Activated T-helper 1 cell treated with anti-CD3 and anti-CD28 coated beads, Interleukin-12 subunit alpha, Interleukin-12 subunit beta, Interleukin-2, Interleukin-4 antibody, amounts not matched to agents 30 ng/mL and 10 ng/mL and 1 ng/mL, durations not matched to agents 14 hours and 24 hours and 36 hours (primary cell): Measurements from ENCODE around the gene ENOSF1. TPM values are rescaled to one million over a fixed set of nuclear protein-coding genes. Genes with fewer than 3 reads are reported as not detected.

Experiments used
- DNase-seq: peaks from one replicate; pipeline ENCODE4 v3.0.0; 2021; ENCODE audit warnings: low spot score
- H3K27ac Mint-ChIP-seq: one replicate; pipeline ENCODE4 v1.8.0; 2021; ENCODE audit warnings: mild to moderate bottlenecking, mixed read lengths
- H3K27me3 Mint-ChIP-seq: one replicate; pipeline ENCODE4 v1.8.0; 2022; ENCODE audit warnings: mild to moderate bottlenecking, moderate library complexity, mixed read lengths; ENCODE audit not compliant: insufficient read depth
- H3K36me3 Mint-ChIP-seq: one replicate; pipeline ENCODE4 v1.8.0; 2021; ENCODE audit warnings: low read depth, mixed read lengths
- H3K4me1 Mint-ChIP-seq: one replicate; pipeline ENCODE4 v1.8.0; 2021; ENCODE audit warnings: low read depth, mixed read lengths
- H3K4me3 Mint-ChIP-seq: one replicate; pipeline ENCODE4 v1.8.0; 2021; ENCODE audit warnings: mild to moderate bottlenecking, moderate library complexity, mixed read lengths
- H3K9me3 Mint-ChIP-seq: one replicate; pipeline ENCODE4 v1.8.0; 2021; ENCODE audit warnings: mixed read lengths
- intact Hi-C: fragments of 100-400 bp; cut with micrococcal nuclease; formaldehyde crosslinking; loops from one replicate; pipeline ENCODE4 v1.15.1; 2024
- total RNA-seq: library from RNA; stranded (reverse); gene quantifications from 2 replicates; pipeline ENCODE4 v1.2.3, GENCODE V29; 2022

ENOSF1 gene
- total RNA-seq, 1 donor from 2014 or later = 96.1 TPM

- DNase-seq = no peak
- Mint-ChIP-seq H3K4me3 (no peak overlapping the region), H3K9me3 (no peaks in the 10 kb centered on the region), H3K27ac (no peak overlapping the region), H3K36me3 (no peaks in the 10 kb centered on the region), H3K27me3 (peaks cover 7% of the 10 kb centered on the region), H3K4me1 (peaks cover 10% of the 10 kb centered on the region)
- intact Hi-C loops = no loop called here
Measured at GRCh38 chr18:641224-641623, 71.2 kb downstream of the ENOSF1 start.

- no peak for DNase-seq
- Mint-ChIP-seq H3K27ac (no peak overlapping the region), H3K4me1 (no peaks in the 10 kb centered on the region), H3K36me3 (peaks cover 2% of the 10 kb centered on the region), H3K4me3 (no peak overlapping the region), H3K9me3 (no peaks in the 10 kb centered on the region), H3K27me3 (peaks cover 6% of the 10 kb centered on the region)
- intact Hi-C loops = no loop called here
Measured at GRCh38 chr18:635171-635570, 77.3 kb downstream of the ENOSF1 start.

DNA sequence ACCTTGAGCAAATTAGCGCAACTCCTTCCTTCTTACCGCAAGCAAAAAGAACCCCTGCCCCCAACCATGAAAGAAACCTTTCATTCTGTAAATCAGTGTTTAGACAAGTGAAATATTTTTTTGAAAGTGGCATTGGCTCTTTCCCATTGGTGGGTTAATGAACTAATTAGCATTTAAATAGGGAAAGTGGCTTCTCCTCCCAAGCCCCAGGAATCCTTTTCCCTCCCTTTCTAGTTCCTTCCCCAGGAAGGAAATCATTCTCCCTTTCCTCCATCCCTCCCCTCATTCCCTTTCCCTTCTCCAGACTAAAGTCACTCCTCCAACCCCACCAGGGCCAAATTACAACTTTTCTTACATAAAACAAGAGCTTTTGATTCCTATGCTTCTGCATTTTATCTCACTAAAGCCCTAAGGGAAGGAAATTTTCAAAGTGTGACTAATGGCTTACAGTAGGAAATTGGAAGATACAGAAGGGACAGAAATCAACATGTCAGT lies 77.8 kb downstream of the ENOSF1 start:
- Mint-ChIP-seq H3K27ac (no peak overlapping the region), H3K27me3 (peaks cover 5% of the 10 kb centered on the region), H3K9me3 (no peaks in the 10 kb centered on the region), H3K36me3 (peaks cover 2% of the 10 kb centered on the region), H3K4me1 (peaks cover 1% of the 10 kb centered on the region), H3K4me3 (no peak overlapping the region)
- DNase-seq = no peak
- intact Hi-C loops = no loop called here

GRCh38 chr18:631560-631959 lies 80.9 kb downstream of the ENOSF1 start:
- intact Hi-C loops = no loop called here
- DNase-seq = no peak
- Mint-ChIP-seq H3K27ac (no peak overlapping the region), H3K36me3 (peaks cover 2% of the 10 kb centered on the region), H3K4me3 (no peak overlapping the region), H3K9me3 (no peaks in the 10 kb centered on the region), H3K4me1 (peaks cover 6% of the 10 kb centered on the region), H3K27me3 (peaks cover 19% of the 10 kb centered on the region)

DNA sequence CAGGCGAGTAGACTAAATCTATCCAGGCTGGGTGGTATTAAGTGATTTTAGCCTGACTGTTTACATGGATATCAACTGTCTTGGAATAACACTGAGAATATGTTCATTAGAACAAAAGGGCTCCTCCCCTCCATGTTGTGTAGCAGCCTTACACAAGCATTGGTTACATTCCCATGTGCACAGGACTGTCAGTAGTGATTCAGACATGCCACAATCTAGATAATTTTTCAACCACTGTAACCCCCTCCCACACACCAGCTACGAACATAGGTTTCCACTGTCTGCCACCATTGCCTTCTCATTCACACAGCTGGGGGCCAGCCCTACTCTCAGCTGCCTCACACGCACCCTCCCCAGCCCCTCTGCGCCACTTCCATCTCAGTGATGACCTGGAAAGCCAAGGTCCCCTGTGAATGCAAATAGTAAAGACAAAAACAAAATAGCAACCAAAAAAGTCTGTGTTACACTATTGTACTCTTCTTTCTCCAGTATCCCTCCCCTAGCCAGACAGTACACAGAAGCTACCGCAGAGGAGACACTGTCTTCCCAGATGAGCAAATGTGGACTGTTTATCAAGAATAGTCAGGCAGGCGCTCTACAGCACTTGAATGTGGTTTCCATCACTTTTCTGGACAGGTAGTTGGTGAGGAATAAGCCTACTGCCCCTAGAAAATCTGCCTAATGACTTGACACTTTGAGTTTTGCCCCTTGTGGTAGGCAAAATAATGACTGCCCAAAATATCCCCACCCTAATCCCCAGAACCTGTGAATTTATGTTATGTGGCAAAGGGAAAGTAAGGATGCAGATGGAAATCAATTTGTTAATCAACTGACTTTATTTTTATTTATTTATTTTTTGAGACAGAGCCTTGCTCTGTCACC lies 82.9 kb downstream of the ENOSF1 start:
- H3K4me1 Mint-ChIP-seq = peaks cover 6% of the 10 kb centered on the region
- H3K4me3 Mint-ChIP-seq = no peak overlapping the region
- intact Hi-C loops = no loop called here
- H3K27ac Mint-ChIP-seq = no peak overlapping the region
- H3K36me3 Mint-ChIP-seq = peaks cover 2% of the 10 kb centered on the region
- no peak for DNase-seq
- peaks cover 24% of the 10 kb centered on the region for H3K27me3 Mint-ChIP-seq
- no peaks in the 10 kb centered on the region for H3K9me3 Mint-ChIP-seq

- H3K27me3 Mint-ChIP-seq = peaks cover 26% of the 10 kb centered on the region
- no peak overlapping the region for H3K27ac Mint-ChIP-seq
- DNase-seq = no peak
- H3K4me3 Mint-ChIP-seq = no peak overlapping the region
- H3K9me3 Mint-ChIP-seq = no peaks in the 10 kb centered on the region
- intact Hi-C loops = no loop called here
- H3K36me3 Mint-ChIP-seq = peaks cover 2% of the 10 kb centered on the region
- H3K4me1 Mint-ChIP-seq = peaks cover 6% of the 10 kb centered on the region
Measured at GRCh38 chr18:627231-627630, 85.2 kb downstream of the ENOSF1 start.

DNA sequence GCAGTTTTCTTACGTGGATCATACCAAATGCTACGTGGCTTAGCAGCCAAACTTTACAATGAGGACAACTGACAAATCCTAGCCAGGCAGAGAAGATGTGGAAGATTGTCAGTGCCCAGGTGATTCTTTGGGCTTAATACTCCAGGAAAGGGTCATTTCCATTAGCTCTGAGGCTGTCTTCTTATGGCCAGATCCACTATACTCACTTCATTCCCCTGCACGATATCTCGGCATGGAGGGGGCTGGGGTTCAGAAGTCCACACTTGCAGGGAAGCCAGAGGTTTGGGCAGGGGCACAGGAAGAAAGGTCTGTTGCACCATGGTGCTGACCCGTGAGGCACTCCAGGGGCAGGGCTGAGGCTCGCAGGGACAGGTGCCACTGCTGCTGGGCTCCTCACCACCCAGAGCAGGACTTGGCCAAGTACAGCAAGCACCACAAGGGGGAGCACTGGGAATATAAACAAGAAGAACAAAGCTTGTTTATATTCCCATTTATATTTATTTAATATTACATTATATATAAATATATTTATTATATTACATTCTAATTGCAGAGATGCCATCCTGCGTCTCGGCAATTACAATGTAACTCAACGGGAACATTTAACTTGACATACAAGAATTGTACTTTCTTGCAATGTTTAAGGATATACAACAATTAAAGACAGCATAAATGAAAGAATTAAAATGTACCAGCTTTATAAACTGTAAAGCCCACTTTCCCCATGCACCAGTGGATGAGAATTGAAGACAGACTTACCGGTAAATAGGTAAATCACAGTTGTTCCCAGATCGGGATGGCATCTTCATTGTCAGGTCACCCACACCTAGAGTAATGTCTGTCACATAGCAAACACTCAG lies 88.4 kb downstream of the ENOSF1 start:
- H3K4me3 Mint-ChIP-seq = no peak overlapping the region
- H3K36me3 Mint-ChIP-seq = no peaks in the 10 kb centered on the region
- no peak overlapping the region for H3K27ac Mint-ChIP-seq
- no peaks in the 10 kb centered on the region for H3K9me3 Mint-ChIP-seq
- peaks cover 34% of the 10 kb centered on the region for H3K27me3 Mint-ChIP-seq
- intact Hi-C loops = loop anchor here (1.0 to 5.0 kb wide), 5 partner anchors 35 to 215 kb away; no protein-coding TSS in a partner anchor
- peak; percentile 41 for DNase-seq
- no peaks in the 10 kb centered on the region for H3K4me1 Mint-ChIP-seq

DNA sequence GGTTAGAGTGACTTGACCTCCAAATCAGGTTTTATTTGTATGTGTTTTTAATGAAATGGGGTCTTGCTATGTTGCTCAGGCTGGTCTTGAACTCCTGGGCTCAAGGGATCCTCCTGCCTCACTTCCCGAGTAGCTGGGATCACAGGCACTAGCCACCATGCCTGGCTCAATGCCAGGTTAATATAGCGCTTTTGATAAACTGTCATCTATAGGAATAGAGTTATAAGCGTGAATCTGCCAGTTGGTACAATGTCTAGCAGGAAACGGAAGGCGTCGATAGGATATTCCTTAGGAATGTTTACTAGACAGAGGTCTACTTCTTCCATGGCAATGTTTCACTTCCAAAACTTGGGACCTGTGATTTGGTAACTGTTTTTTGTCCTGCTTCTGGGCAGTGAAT lies 90.1 kb downstream of the ENOSF1 start:
- no peaks in the 10 kb centered on the region for H3K36me3 Mint-ChIP-seq
- H3K27me3 Mint-ChIP-seq = peaks cover 25% of the 10 kb centered on the region
- no peak overlapping the region for H3K27ac Mint-ChIP-seq
- no peaks in the 10 kb centered on the region for H3K9me3 Mint-ChIP-seq
- no peak overlapping the region for H3K4me3 Mint-ChIP-seq
- intact Hi-C loops = loop anchor here (5.0 kb wide), 1 partner anchor 110 kb away; no protein-coding TSS in a partner anchor
- no peak for DNase-seq
- no peaks in the 10 kb centered on the region for H3K4me1 Mint-ChIP-seq

DNA sequence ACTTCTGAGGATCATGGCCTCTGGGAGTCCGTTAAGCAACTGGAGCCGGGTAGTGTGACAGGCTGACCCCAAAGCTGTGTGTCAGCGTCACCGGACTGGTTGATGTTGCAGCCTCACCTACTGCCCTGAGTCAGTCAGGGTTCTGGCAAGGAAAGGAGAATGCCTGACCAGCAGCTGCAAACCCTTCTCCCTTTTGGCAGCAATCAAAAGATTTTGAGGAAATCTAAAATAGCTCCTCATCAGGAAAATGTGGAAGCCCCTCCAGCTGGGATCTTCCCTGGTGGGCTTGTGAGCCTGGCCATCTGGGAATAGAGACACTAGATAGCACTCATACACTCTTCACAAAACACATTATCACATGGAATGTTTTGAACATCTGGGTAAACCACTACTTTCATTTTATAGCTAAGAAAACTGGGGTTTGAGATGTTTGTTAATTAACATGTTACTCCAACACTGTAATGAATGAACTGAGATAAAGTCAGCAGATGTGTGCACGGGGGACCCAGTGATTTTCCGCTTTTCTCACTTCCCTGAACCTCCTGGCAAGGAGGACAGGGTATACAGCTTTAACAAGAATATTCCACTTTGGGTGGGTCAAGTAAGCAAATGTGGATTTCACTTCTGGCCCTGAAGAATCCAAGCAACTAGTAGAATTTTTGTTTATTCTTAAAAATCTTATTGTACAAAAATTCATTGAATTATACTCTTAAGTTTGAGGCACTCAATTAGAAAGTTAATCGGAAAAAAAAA lies 91.0 kb downstream of the ENOSF1 start:
- peaks cover 17% of the 10 kb centered on the region for H3K27me3 Mint-ChIP-seq
- H3K27ac Mint-ChIP-seq = no peak overlapping the region
- no peak overlapping the region for H3K4me3 Mint-ChIP-seq
- H3K36me3 Mint-ChIP-seq = no peaks in the 10 kb centered on the region
- intact Hi-C loops = loop anchor here (5.0 kb wide), 1 partner anchor 111 kb away; no protein-coding TSS in a partner anchor
- no peaks in the 10 kb centered on the region for H3K4me1 Mint-ChIP-seq
- DNase-seq = no peak
- no peaks in the 10 kb centered on the region for H3K9me3 Mint-ChIP-seq

Other genes starting within 250 kb of the ENOSF1 start
- not detected in 2 replicates for gene COLEC12, start 211.9 kb downstream of the ENOSF1 start, total RNA-seq
- gene CETN1, start 132.2 kb downstream of the ENOSF1 start, total RNA-seq = not detected in 2 replicates
- gene CLUL1, start 115.6 kb downstream of the ENOSF1 start, total RNA-seq = not detected in 2 replicates
- gene TYMS, start 55.0 kb downstream of the ENOSF1 start, total RNA-seq = 246 and 257 TPM in 2 replicates
- gene YES1, start 99.6 kb upstream of the ENOSF1 start, total RNA-seq = 18.5 and 18.9 TPM in 2 replicates
- gene ADCYAP1, start 192.2 kb upstream of the ENOSF1 start, total RNA-seq = not detected in 2 replicates